GM21529 (cell line): Measurements from ENCODE around the gene TNNT1.
"Not testable (repeated sequence)": the region's sequence is repeated elsewhere in the genome, so short reads cannot be mapped to it uniquely, and the experiment has no call there.

ENCODE experiments used
- ATAC-seq: cut with Tn5 transposase; IDR thresholded peaks from one replicate; pipeline ENCODE4 v1.9.1; 2021; ENCODE audit not compliant: unreplicated experiment

Gene TNNT1

GRCh38 chr19:55112246-55112776 is 36.7 kb downstream of the TNNT1 start:
- ATAC-seq = no peak

- ATAC-seq = no peak
These were observed 37.7 kb downstream of the TNNT1 start for GRCh38 chr19:55111238-55111831.

- no peak for ATAC-seq
These were observed 39.3 kb downstream of the TNNT1 start for GRCh38 chr19:55109527-55110291.

- not testable (repeated sequence) for ATAC-seq
These were observed 41.8 kb downstream of the TNNT1 start for GRCh38 chr19:55107252-55107651.

- ATAC-seq = no peak
These were observed 42.4 kb downstream of the TNNT1 start for GRCh38 chr19:55106591-55106990.

GRCh38 chr19:55105237-55105636 is 43.8 kb downstream of the TNNT1 start:
- ATAC-seq = no peak

GRCh38 chr19:55103190-55103589 is 45.8 kb downstream of the TNNT1 start:
- ATAC-seq = no peak

- ATAC-seq = no peak
These were observed 47.7 kb downstream of the TNNT1 start for GRCh38 chr19:55101261-55101660.

- no peak for ATAC-seq
These were observed 49.2 kb downstream of the TNNT1 start for GRCh38 chr19:55099557-55100506.

- no peak for ATAC-seq
These were observed 50.1 kb downstream of the TNNT1 start for GRCh38 chr19:55098716-55099556.

- ATAC-seq = no peak
These were observed 50.9 kb downstream of the TNNT1 start for GRCh38 chr19:55097864-55098715.

GRCh38 chr19:55096061-55096701 is 52.8 kb downstream of the TNNT1 start:
- no peak for ATAC-seq

GRCh38 chr19:55095260-55096060 is 53.5 kb downstream of the TNNT1 start:
- no peak for ATAC-seq

GRCh38 chr19:55094456-55095259 is 54.3 kb downstream of the TNNT1 start:
- ATAC-seq = no peak

GRCh38 chr19:55092423-55093318 is 56.3 kb downstream of the TNNT1 start:
- ATAC-seq = no peak

GRCh38 chr19:55091955-55092354 is 57.1 kb downstream of the TNNT1 start:
- no peak for ATAC-seq
